Measurements from ENCODE around the gene ARFRP1. TPM values are rescaled to one million over a fixed set of nuclear protein-coding genes. Genes with fewer than 3 reads are reported as not detected.

The ARFRP1 gene
- total and polyA plus RNA-seq, 2 donors (not counting 1 experiment from before 2014, with no cell fraction given), result 41.0 to 75.5 TPM

DNA sequence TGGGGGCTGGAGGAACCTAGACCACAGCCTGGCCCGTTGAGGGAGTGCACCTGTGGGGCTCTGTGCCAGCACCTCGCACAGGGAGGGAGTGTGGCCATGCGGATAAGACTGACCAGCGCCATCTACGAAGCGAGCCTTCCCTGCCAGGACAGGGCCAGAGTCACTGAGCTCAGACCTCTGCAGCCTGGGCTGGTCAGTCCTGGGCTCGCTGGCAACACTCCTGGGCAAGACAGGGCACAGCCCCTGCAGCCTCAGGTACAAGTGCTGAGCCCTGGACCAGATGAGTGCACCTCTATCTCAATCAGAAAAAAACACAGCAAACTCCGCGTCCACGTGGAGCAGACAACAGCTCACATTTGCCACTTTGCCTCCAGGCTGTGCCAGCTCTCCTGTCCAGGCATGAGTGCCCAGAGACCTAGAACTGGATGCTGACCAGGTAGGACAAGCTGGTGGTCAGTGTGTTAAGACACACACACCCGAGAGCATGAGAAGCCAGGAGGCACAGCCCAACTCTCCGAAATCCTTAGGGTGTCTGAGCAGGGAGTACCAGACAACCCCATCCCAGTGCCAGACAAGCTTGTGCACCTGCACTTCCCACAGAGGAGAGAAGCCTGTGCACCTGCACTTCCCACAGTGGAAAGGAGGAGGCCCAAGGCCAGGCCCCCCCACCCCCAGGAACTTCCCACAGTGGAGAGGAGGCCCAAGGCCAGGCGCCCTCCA, 4.9 kb downstream of the ARFRP1 start:
- Histone ChIP-seq H3K79me2 (ENCODE audit: control insufficient read depth, insufficient read depth, low read length) (peaks cover 95% of the 10 kb centered on the region), H3K27me3 (replicated peaks in 1 of 4; ENCODE audit: control extremely low read depth in 1 of 4, control insufficient read depth in 3 of 4, insufficient read depth in 4 of 4, low read length in 3 of 4) (no peaks in the 10 kb centered on the region), H4K20me1 (ENCODE audit: control insufficient read depth, insufficient read depth, low read length, poor library complexity, severe bottlenecking) (peaks cover 97% of the 10 kb centered on the region), H3K27ac (ENCODE audit: low read length in 2 of 2) (no peak overlapping the region), H2AFZ (ENCODE audit: insufficient read depth, low read depth, low read length, poor library complexity, severe bottlenecking) (no peak overlapping the region), H3K9me3 (ENCODE audit: control extremely low read depth in 1 of 3, control insufficient read depth in 2 of 3, insufficient read depth in 1 of 3, low read length in 2 of 3) (no peaks in the 10 kb centered on the region), H3K36me3 (replicated peaks in 1 of 2; ENCODE audit: control extremely low read depth in 1 of 2, control insufficient read depth in 1 of 2, extremely low read depth in 1 of 2, insufficient read depth in 2 of 2, low read length in 1 of 2) (peaks cover 0 to 26% of the 10 kb centered on the region in 2 experiments), H3K4me2 (replicated peaks; ENCODE audit: low read depth, low read length, poor library complexity, severe bottlenecking) (no peak overlapping the region), H3K4me1 (ENCODE audit: control insufficient read depth in 2 of 2, insufficient read depth in 2 of 2, low read length in 2 of 2) (peaks cover 13 to 14% of the 10 kb centered on the region in 2 donors), H3K9ac (ENCODE audit: low read length) (no peak overlapping the region), H3K4me3 (ENCODE audit: control extremely low read depth in 1 of 5, extremely low read depth in 1 of 5, insufficient read depth in 1 of 5, low read depth in 2 of 5, low read length in 4 of 5) (no peak overlapping the region)
- H3K27me3 Mint-ChIP-seq, result no peaks in the 10 kb centered on the region
- H3K27ac Mint-ChIP-seq, result no peak overlapping the region
- ATAC-seq (ENCODE audit: low read depth) (no peak), DNase-seq (no peak)
- H3K4me3 Mint-ChIP-seq, result no peak overlapping the region
- CTCF ChIA-PET, result interaction anchor here (0.6 kb wide), 1 partner anchor 321 kb away, joined by 3 read pairs; no protein-coding TSS in a partner anchor
- intact Hi-C loops (cut with micrococcal nuclease), result no loop called here
- no peak for TF ChIP-seq EZH2 (IDR thresholded peaks at IDR 0.05; ENCODE audit: borderline replicate concordance, insufficient read depth, low read depth, low read length, poor library complexity, severe bottlenecking)
- TF ChIP-seq, protein P1, sequence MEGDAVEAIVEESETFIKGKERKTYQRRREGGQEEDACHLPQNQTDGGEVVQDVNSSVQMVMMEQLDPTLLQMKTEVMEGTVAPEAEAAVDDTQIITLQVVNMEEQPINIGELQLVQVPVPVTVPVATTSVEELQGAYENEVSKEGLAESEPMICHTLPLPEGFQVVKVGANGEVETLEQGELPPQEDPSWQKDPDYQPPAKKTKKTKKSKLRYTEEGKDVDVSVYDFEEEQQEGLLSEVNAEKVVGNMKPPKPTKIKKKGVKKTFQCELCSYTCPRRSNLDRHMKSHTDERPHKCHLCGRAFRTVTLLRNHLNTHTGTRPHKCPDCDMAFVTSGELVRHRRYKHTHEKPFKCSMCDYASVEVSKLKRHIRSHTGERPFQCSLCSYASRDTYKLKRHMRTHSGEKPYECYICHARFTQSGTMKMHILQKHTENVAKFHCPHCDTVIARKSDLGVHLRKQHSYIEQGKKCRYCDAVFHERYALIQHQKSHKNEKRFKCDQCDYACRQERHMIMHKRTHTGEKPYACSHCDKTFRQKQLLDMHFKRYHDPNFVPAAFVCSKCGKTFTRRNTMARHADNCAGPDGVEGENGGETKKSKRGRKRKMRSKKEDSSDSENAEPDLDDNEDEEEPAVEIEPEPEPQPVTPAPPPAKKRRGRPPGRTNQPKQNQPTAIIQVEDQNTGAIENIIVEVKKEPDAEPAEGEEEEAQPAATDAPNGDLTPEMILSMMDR (IDR thresholded peaks at IDR 0.05), result no peak
- H3K4me1 Mint-ChIP-seq, result peaks cover 12% of the 10 kb centered on the region
- POLR2A ChIA-PET, result interaction anchor here (0.5 to 1.0 kb wide), 3 partner anchors 18 to 68 kb away, joined by 3 read pairs; no protein-coding TSS in a partner anchor
- WGBS (ENCODE audit: insufficient coverage), result 92% methylated on average over 12 of the region's 13 CpGs
- no peaks in the 10 kb centered on the region for H3K9me3 Mint-ChIP-seq (ENCODE audit: insufficient read depth)

DNA sequence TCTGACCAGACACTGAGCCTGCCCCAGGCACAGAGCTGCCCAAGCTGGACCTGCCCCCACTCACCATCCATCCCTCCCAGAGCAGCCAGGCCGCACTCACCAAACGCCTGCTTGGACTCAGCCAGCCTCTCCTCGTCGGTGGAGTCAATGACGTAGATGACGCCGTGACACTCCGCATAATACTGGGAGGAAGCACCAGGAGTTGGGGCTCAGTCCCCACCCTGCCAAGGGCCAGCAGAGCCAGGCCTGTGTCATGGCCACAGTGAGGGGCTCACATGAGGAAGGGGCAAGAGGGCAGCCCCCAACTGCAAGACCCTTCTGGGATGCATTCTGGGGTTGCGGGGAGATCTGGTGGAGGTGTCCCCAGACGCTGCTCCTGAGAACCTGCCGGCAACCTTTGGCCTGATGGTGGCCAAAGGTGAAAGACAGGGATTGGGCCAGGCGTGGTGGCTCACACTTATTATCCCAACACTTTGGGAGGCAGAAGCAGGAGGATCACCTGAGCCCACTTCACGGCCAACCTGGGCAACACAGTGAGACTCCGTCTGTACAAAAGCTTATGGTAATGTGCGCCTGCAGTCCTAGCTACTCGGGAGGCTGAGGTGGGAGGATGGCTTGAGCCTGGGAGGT, 5.6 kb downstream of the ARFRP1 start:
- DNase-seq (no peak), ATAC-seq (ENCODE audit: low read depth) (no peak)
- Histone ChIP-seq H3K27ac (ENCODE audit: low read length in 2 of 2) (no peak overlapping the region), H3K79me2 (ENCODE audit: control insufficient read depth, insufficient read depth, low read length) (peaks cover 97% of the 10 kb centered on the region), H2AFZ (ENCODE audit: insufficient read depth, low read depth, low read length, poor library complexity, severe bottlenecking) (no peak overlapping the region), H3K4me3 (ENCODE audit: control extremely low read depth in 1 of 5, extremely low read depth in 1 of 5, insufficient read depth in 1 of 5, low read depth in 2 of 5, low read length in 4 of 5) (no peak overlapping the region), H3K9ac (ENCODE audit: low read length) (no peak overlapping the region), H3K4me1 (ENCODE audit: control insufficient read depth in 2 of 2, insufficient read depth in 2 of 2, low read length in 2 of 2) (peaks cover 17 to 18% of the 10 kb centered on the region in 2 donors), H3K27me3 (replicated peaks in 1 of 4; ENCODE audit: control extremely low read depth in 1 of 4, control insufficient read depth in 3 of 4, insufficient read depth in 4 of 4, low read length in 3 of 4) (no peaks in the 10 kb centered on the region), H3K36me3 (replicated peaks in 1 of 2; ENCODE audit: control extremely low read depth in 1 of 2, control insufficient read depth in 1 of 2, extremely low read depth in 1 of 2, insufficient read depth in 2 of 2, low read length in 1 of 2) (peaks cover 0 to 26% of the 10 kb centered on the region in 2 experiments), H3K4me2 (replicated peaks; ENCODE audit: low read depth, low read length, poor library complexity, severe bottlenecking) (no peak overlapping the region), H3K9me3 (ENCODE audit: control extremely low read depth in 1 of 3, control insufficient read depth in 2 of 3, insufficient read depth in 1 of 3, low read length in 2 of 3) (no peaks in the 10 kb centered on the region), H4K20me1 (ENCODE audit: control insufficient read depth, insufficient read depth, low read length, poor library complexity, severe bottlenecking) (peaks cover 99% of the 10 kb centered on the region)
- WGBS (ENCODE audit: insufficient coverage), result 95% methylated on average over 16 of the region's 16 CpGs
- intact Hi-C loops (cut with micrococcal nuclease), result no loop called here
- Mint-ChIP-seq H3K4me1 (peaks cover 14% of the 10 kb centered on the region), H3K27ac (no peak overlapping the region), H3K27me3 (no peaks in the 10 kb centered on the region), H3K4me3 (no peak overlapping the region), H3K9me3 (ENCODE audit: insufficient read depth) (no peaks in the 10 kb centered on the region)
- TF ChIP-seq, protein P1 (IDR thresholded peaks at IDR 0.05), result no peak
- TF ChIP-seq EZH2 (IDR thresholded peaks at IDR 0.05; ENCODE audit: borderline replicate concordance, insufficient read depth, low read depth, low read length, poor library complexity, severe bottlenecking), result no peak
- ChIA-PET CTCF (interaction anchor here (0.6 kb wide), 1 partner anchor 322 kb away, joined by 3 read pairs; no protein-coding TSS in a partner anchor), POLR2A (interaction anchor here (1.0 kb wide), 1 partner anchor 39 kb away, joined by 3 read pairs; no protein-coding TSS in a partner anchor)
